HUDEP-2 (cell line): ENCODE data around the gene KRT6A.
"Not testable (repeated sequence)": the region's sequence is repeated elsewhere in the genome, so short reads cannot be mapped to it uniquely, and the experiment has no call there.

Experiments
- DNase-seq, 76 experiments: peaks; one replicate each; lab custom pipeline; 2025; ENCODE audit not compliant: unreplicated experiment in 76 of 76; lab: John Stamatoyannopoulos, UW

KRT6A gene

DNA sequence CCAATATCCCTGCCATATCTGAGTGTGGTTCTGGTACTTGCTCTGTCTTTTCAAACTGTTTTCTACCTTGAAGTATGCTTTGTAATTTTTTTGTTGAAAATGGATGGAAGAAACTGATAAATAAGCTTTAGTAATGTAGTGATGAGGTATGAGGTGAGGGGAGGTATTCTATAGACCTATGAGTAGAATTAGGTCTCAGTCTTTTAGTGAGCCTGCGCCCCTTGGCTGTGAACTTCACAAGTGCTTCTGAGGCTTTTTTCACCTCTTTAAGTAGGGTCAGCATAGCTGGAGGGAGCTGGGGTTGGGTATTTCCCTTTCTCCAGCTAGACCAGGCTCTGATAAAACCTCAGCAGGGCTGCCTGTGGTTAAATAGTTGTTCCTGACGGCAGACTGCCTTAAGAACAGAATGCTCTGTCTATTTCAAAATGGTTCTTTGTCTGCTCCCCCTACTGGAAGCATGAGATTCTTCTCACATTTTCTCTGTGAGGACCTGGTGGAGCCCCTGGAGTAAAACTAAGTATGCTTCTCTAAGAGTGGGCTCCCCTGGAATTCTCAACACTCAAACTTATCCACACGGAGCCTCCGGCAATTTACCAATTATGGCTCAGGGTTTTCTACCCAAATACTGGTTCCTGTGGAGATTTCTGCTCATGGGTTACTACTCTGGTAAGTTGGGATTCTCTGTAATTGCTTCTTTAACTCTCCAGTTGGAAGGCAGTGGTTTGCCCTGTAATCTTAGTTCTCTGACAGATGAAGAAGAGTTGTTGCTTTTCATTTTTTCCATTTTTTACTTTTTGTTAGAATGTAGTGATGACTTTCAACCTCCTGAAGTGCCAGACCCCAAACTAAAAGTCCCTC lies 14.0 kb upstream of the KRT6A start:
- DNase-seq = peak in 5 of 76 experiments; percentile 1 to 25 (median 4)

DNA sequence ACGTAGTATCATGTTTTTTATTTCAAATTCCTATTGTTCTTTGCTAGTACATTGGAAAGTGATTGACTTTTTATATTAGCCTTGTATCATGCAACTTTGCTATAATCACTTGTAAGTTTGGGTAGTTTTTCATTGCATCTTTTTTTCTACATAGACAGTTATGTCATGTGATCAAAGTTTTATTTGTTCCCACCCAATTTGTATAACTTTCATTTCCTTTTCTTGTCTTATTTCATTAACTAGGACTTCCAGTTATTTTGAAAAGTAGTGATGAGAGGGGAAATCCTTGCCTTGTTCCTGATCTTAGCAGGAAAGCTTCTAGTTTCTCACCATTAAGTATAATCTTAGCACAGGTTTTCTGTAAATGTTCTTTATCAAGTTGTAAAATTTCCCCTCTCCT lies 9.8 kb upstream of the KRT6A start:
- DNase-seq = no peak

DNA sequence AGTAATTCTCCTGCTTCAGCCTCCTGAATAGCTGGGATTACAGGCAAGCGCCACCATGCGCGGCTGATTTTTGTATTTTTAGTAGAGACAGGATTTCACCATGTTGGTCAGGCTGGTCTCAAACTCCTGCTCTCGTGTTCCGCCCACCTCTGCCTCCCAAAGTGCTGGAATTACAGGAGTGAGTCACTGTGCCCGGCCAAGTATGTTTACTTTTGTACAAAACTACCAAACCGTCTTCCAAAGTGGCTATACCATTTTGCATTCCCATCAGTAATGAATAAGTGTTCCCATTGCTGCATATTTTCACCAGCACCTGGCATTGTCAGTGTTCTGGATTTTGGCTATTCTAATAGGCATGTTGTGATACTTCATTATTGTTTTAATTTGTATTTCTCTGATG lies 8.4 kb upstream of the KRT6A start:
- DNase-seq = no peak

DNA sequence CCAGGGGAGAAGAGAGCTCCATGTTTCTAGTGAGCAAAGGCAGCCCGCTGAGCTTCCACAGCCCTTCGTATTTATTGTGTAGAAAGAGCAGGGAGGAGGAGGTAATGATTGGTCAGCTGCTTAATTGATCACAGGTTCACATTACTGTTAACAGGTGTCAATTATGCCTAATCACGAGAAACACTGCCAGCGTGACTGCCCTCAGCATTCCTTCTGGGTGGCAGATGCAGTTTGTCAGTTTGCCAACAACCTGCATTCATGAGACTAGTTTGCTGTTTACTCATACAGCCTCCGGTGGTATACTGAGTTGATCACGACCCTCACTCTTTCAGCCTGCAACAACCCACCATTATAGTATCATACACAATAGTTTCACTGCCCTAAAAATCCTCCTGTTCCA lies 7.5 kb upstream of the KRT6A start:
- DNase-seq = not testable (repeated sequence)

- no peak for DNase-seq
Observed at GRCh38 chr12:52499806-52500560, 6.9 kb upstream of the KRT6A start.

- no peak for DNase-seq
Observed at GRCh38 chr12:52498946-52499345, 5.9 kb upstream of the KRT6A start.

GRCh38 chr12:52497975-52498374 lies 4.9 kb upstream of the KRT6A start:
- no peak for DNase-seq

- no peak for DNase-seq
Observed at GRCh38 chr12:52496590-52497071, 3.6 kb upstream of the KRT6A start.

- DNase-seq = no peak
Observed at GRCh38 chr12:52496054-52496453, 3.0 kb upstream of the KRT6A start.

DNA sequence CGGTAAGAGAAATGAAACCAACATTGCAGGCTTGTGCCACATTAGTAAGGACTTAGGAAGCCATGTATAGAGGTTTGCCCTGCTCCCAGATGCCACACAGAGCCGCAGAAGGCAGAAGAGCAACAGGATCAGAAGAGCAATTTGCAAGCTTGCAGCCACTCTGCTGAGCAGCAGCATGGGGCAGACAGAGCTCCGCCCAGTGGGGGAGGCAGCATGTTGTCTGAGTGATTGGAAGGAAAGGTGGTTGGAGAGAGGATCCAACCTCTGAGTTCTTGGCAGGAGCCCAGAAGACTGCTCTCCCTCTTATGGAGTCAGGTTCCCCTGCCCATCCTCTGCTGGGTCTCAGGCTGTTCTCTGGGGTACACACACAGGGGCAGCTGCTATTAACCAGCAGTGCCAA lies 2.3 kb upstream of the KRT6A start:
- DNase-seq = peak in 6 of 76 experiments; percentile 1 to 25 (median 5)

GRCh38 chr12:52494518-52494917 lies 1.5 kb upstream of the KRT6A start:
- no peak for DNase-seq

- DNase-seq = no peak
Observed at GRCh38 chr12:52494100-52494499, 1.0 kb upstream of the KRT6A start.

DNA sequence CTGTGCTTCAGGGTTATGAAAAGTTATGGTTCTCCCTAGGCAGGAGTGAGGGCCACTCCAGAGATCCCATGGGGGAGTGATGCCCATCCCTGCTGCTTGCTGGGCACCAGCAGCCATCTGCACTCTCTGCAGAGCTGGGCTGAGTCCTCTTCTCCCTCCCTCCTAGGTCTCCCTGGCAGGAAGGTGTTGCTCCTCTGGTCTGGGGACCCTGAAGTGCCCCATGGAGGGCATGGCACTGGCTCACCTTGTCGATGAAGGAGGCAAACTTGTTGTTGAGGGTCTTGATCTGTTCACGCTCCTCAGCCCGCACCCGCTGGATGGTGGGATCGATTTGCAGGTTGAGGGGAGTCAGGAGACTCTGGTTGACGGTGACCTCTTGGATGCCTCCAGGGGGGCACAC lies 652 bp downstream of the KRT6A start:
- not testable (repeated sequence) for DNase-seq

DNA sequence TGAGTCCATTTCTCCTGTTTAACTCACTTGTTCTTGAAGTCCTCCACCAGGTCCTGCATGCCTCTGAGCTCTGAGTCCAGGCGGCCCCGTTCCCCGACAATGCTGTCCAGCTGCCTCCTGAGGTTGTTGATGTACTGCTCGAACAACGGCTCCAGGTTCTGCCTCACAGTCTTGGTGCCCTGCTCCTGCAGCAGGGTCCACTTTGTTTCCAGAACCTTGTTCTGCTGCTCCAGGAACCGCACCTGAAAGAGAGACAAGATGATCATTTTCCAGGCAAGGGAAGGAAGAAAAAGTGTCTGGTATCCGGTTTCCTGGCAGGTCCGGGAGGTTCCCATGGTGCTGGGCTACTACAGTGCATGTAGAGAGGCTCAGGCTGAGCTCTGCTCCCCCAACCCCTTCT lies 1.6 kb downstream of the KRT6A start:
- DNase-seq = not testable (repeated sequence)

DNA sequence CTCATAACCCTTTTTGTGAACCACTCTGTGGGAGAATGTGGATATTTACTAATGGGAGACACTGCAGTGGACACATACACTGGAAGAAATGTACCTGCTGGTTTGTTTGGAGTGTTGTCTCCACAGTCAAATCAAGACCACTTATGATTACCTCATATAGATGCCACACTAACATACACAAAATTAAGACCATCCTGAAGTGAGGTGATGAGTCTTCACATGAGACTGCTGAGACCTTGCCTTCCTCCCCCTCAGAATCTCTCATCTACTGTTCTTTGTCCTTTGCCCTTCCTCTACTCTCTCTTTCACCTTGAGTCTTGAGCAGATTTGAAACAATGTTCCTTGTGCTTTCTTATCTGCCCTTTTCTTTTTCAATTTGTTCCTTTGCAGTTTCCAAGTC lies 4.3 kb downstream of the KRT6A start:
- no peak for DNase-seq

DNA sequence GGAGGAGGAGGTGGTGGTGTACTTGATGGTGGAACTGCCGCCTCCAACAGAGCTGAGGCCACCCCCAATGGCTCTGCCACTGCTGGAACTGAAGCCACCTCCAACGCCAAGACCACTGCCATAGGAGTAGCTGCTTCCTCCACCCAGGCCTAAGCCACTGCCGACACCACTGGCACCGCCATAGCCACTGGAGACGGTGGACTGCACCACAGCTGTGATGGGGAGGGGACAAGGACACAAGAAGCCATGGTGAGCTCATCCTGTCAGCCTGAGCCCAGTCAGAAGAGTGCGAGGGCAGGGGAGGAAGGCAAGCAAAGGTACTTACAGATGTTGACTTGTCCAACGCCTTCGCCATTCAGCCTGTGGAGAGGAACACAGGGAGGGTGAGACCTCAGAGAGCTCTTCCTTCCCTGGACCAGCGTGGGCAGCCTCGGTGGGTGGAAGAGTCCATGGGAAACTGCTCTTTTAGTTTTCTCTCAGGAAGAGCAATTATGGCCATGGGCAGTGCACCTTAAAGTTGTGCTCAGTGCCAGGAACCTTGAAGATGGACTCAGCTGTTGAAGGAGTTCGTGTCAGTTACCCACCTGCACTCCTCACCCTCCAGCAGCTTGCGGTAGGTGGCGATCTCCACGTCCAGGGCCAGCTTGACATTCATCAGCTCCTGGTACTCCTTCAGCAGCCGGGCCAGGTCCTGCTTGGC lies 5.2 kb downstream of the KRT6A start:
- DNase-seq = not testable (repeated sequence)

DNA sequence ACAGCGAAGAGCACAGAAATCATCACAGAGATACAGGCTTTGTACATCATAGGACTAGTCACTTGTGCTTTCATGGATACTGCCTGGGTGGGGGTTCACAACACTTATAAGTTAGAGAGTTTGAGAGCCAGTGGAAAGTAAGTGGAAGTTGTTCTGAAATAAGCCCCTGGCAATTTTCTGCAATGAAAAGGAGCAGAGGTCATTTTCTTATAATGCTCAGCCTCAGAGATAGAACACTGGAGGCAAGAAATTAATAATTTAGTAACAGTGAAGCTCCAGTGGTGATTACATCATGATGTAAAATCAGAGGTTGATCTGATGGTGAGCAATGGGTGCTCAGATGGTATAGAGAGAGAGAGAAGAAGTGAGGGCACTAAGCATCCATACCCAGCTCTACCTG lies 5.8 kb downstream of the KRT6A start:
- no peak for DNase-seq

- no peak for DNase-seq
Observed at GRCh38 chr12:52486166-52487105, 6.6 kb downstream of the KRT6A start.

DNA sequence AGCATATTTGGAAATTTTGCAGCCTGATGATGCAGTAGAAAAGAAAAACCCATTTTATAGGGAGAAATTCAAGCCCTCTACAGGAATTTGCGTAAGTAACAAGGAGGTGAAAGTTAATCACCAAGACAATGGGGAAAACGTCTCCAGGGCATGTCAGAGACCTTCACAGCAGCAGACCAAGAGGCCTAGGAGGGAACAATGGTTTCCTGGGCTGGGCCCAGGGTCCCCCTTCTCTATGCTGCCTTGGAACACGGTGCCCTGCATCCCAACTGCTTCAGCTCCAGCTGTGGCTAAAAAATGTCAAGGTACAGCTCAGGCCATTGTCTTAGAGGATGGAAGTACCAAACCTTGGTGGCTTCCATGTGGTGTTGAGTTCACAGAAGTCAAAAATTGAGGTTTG lies 13.0 kb downstream of the KRT6A start:
- no peak for DNase-seq

GRCh38 chr12:52477651-52478050 lies 15.4 kb downstream of the KRT6A start:
- DNase-seq = no peak
